Measurements from ENCODE around the gene SCN2B. TPM values are rescaled to one million over a fixed set of nuclear protein-coding genes. Genes with fewer than 3 reads are reported as not detected.

The SCN2B gene
- polyA plus RNA-seq, 1 donor from 2014 or later, result 1.1 TPM

GRCh38 chr11:118117790-118118601 lies 58.4 kb downstream of the SCN2B start:
- H4K20me1 ChIP-seq (ENCODE audit: insufficient read depth), result no peaks in the 10 kb centered on the region
- no peaks in the 10 kb centered on the region for H3K9me3 ChIP-seq (ENCODE audit: low read length)
- H2AFZ ChIP-seq (ENCODE audit: low read depth, low read length), result no peak overlapping the region

GRCh38 chr11:118115048-118115447 lies 61.4 kb downstream of the SCN2B start:
- H2AFZ ChIP-seq (ENCODE audit: low read depth, low read length), result no peak overlapping the region
- no peaks in the 10 kb centered on the region for H3K9me2 ChIP-seq (ENCODE audit: insufficient read depth, low read length)
- H3K79me2 ChIP-seq (replicated peaks; ENCODE audit: insufficient read depth, low read length), result no peaks in the 10 kb centered on the region
- H3K27me3 ChIP-seq (ENCODE audit: insufficient read depth, low read depth, low read length), result no peaks in the 10 kb centered on the region
- no peaks in the 10 kb centered on the region for H3K9me3 ChIP-seq (ENCODE audit: low read length)
- no peak for TF ChIP-seq POLR2AphosphoS5 (IDR thresholded peaks at IDR 0.05)
- no peak for TF ChIP-seq TAF1 (IDR thresholded peaks at IDR 0.05; ENCODE audit: low read depth)
- no peak for TF ChIP-seq MXI1 (conservative IDR thresholded peaks at IDR 0.05; ENCODE audit: poor library complexity, severe bottlenecking)
- TF ChIP-seq EP300 (conservative IDR thresholded peaks at IDR 0.05; ENCODE audit: poor library complexity, severe bottlenecking), result no peak
- no peak for TF ChIP-seq CTCF (IDR thresholded peaks at IDR 0.05; ENCODE audit: poor library complexity, severe bottlenecking)
- H3K36me3 ChIP-seq (ENCODE audit: insufficient read depth, low read length), result no peaks in the 10 kb centered on the region
- no peaks in the 10 kb centered on the region for H4K20me1 ChIP-seq (ENCODE audit: insufficient read depth)
- H3K4me2 ChIP-seq (ENCODE audit: low read length), result no peak overlapping the region
- no peaks in the 10 kb centered on the region for H3F3A ChIP-seq (ENCODE audit: insufficient read depth, low read length, poor library complexity, severe bottlenecking)
- H3K4me3 ChIP-seq (ENCODE audit: low read length), result no peak overlapping the region
- H3K27ac ChIP-seq (ENCODE audit: low read length), result no peak overlapping the region
- no peak overlapping the region for H3K9ac ChIP-seq (ENCODE audit: low read length)

More at GRCh38 chr11:118117790-118118601, 58.4 kb downstream of the SCN2B start:
- no peak overlapping the region for H3K9ac ChIP-seq (ENCODE audit: low read length)
- H3K9me2 ChIP-seq (ENCODE audit: insufficient read depth, low read length), result no peaks in the 10 kb centered on the region
- no peak overlapping the region for H3K4me2 ChIP-seq (ENCODE audit: low read length)
- H3K27me3 ChIP-seq (ENCODE audit: insufficient read depth, low read depth, low read length), result no peaks in the 10 kb centered on the region
- H3K36me3 ChIP-seq (ENCODE audit: insufficient read depth, low read length), result no peaks in the 10 kb centered on the region
- H3F3A ChIP-seq (ENCODE audit: insufficient read depth, low read length, poor library complexity, severe bottlenecking), result no peaks in the 10 kb centered on the region
- H3K79me2 ChIP-seq (replicated peaks; ENCODE audit: insufficient read depth, low read length), result no peaks in the 10 kb centered on the region
- H3K4me3 ChIP-seq (ENCODE audit: low read length), result no peak overlapping the region
- TF ChIP-seq EP300 (conservative IDR thresholded peaks at IDR 0.05; ENCODE audit: poor library complexity, severe bottlenecking), result no peak
- H3K27ac ChIP-seq (ENCODE audit: low read length), result no peak overlapping the region

- no peaks in the 10 kb centered on the region for H3K9me3 ChIP-seq (ENCODE audit: low read length)
- H3K4me2 ChIP-seq (ENCODE audit: low read length), result no peak overlapping the region
- no peaks in the 10 kb centered on the region for H3K36me3 ChIP-seq (ENCODE audit: insufficient read depth, low read length)
- H3K27ac ChIP-seq (ENCODE audit: low read length), result no peak overlapping the region
- H3K9ac ChIP-seq (ENCODE audit: low read length), result no peak overlapping the region
- TF ChIP-seq EZH2 (IDR thresholded peaks at IDR 0.05; ENCODE audit: borderline replicate concordance, insufficient read depth, low read length, poor library complexity, severe bottlenecking) (no peak), POLR2AphosphoS5 (IDR thresholded peaks at IDR 0.05) (no peak), CTCF (IDR thresholded peaks at IDR 0.05; ENCODE audit: poor library complexity, severe bottlenecking) (no peak), REST (IDR thresholded peaks at IDR 0.05; ENCODE audit: borderline replicate concordance) (no peak), RAD21 (conservative IDR thresholded peaks at IDR 0.05) (no peak), MXI1 (conservative IDR thresholded peaks at IDR 0.05; ENCODE audit: poor library complexity, severe bottlenecking) (no peak), SMC3 (conservative IDR thresholded peaks at IDR 0.05; ENCODE audit: poor library complexity) (no peak), EP300 (conservative IDR thresholded peaks at IDR 0.05; ENCODE audit: poor library complexity, severe bottlenecking) (no peak), TAF1 (IDR thresholded peaks at IDR 0.05; ENCODE audit: low read depth) (no peak)
- H3K9me2 ChIP-seq (ENCODE audit: insufficient read depth, low read length), result no peaks in the 10 kb centered on the region
- no peak overlapping the region for H2AFZ ChIP-seq (ENCODE audit: low read depth, low read length)
- H3K27me3 ChIP-seq (ENCODE audit: insufficient read depth, low read depth, low read length), result no peaks in the 10 kb centered on the region
- no peaks in the 10 kb centered on the region for H4K20me1 ChIP-seq (ENCODE audit: insufficient read depth)
- no peaks in the 10 kb centered on the region for H3F3A ChIP-seq (ENCODE audit: insufficient read depth, low read length, poor library complexity, severe bottlenecking)
- no peak overlapping the region for H3K4me3 ChIP-seq (ENCODE audit: low read length)
- no peaks in the 10 kb centered on the region for H3K79me2 ChIP-seq (replicated peaks; ENCODE audit: insufficient read depth, low read length)
These were observed 62.2 kb downstream of the SCN2B start for GRCh38 chr11:118114266-118114665.

All from neural cell (in vitro differentiated cells).